Natural killer cell (primary cell): ENCODE data around the gene CCDC78. TPM values are rescaled to one million over a fixed set of nuclear protein-coding genes. Genes with fewer than 3 reads are reported as not detected.
"Not testable (repeated sequence)": the region's sequence is repeated elsewhere in the genome, so short reads cannot be mapped to it uniquely, and the experiment has no call there.

Experiments used
- ATAC-seq, 3 donors: fragments of 150-1000 bp in 2 of 3; fragments of 200-7000 bp in 1 of 3; cut with Tn5 transposase; 1 replicate in 1 of 3; 2 replicates in 2 of 3; pipeline ENCODE4 v1.10.0; 2021; ENCODE audit warnings: mild to moderate bottlenecking in 2 of 3, moderate library complexity in 2 of 3
- DNase-seq, 2 donors: peaks; one replicate each; pipeline versions ENCODE4 v3.0.0 to v3.0.0-alpha.2; 2013 to 2021; ENCODE audit warnings: mixed read lengths in 1 of 2
- H3K27ac ChIP-seq: one replicate; pipeline ENCODE4 v1.5.1; 2013; ENCODE audit warnings: mild to moderate bottlenecking, low read length
- H3K27me3 ChIP-seq: one replicate; pipeline ENCODE4 v1.6.1; 2013; ENCODE audit warnings: low read length; ENCODE audit not compliant: control insufficient read depth, insufficient read depth
- H3K36me3 ChIP-seq: one replicate; pipeline ENCODE4 v1.6.1; 2013; ENCODE audit warnings: low read length; ENCODE audit not compliant: control insufficient read depth, insufficient read depth
- H3K4me1 ChIP-seq: one replicate; pipeline ENCODE4 v1.6.1; 2013; ENCODE audit warnings: low read length; ENCODE audit not compliant: control insufficient read depth, insufficient read depth
- H3K4me3 ChIP-seq: one replicate; pipeline ENCODE4 v1.5.1; 2013; ENCODE audit warnings: low read length
- H3K9me3 ChIP-seq: one replicate; pipeline ENCODE4 v1.6.1; 2013; ENCODE audit warnings: low read length; ENCODE audit not compliant: control insufficient read depth, insufficient read depth
- H3K27ac Mint-ChIP-seq, 2 donors: one replicate each; pipeline ENCODE4 v1.8.0; 2022; ENCODE audit warnings: mild to moderate bottlenecking in 2 of 2, mixed read lengths in 2 of 2, moderate library complexity in 1 of 2
- H3K27me3 Mint-ChIP-seq, 2 donors: one replicate each; pipeline ENCODE4 v1.8.0; 2022; ENCODE audit warnings: low read depth in 2 of 2, mixed read lengths in 2 of 2
- H3K36me3 Mint-ChIP-seq: one replicate; pipeline ENCODE4 v1.8.0; 2022; ENCODE audit warnings: mixed read lengths
- H3K4me1 Mint-ChIP-seq, 2 donors: one replicate each; pipeline ENCODE4 v1.8.0; 2022; ENCODE audit warnings: mixed read lengths in 2 of 2
- H3K4me3 Mint-ChIP-seq: one replicate; pipeline ENCODE4 v1.8.0; 2022; ENCODE audit warnings: mild to moderate bottlenecking, moderate library complexity, mixed read lengths
- H3K9me3 Mint-ChIP-seq, 2 donors: one replicate each; pipeline ENCODE4 v1.8.0; 2022; ENCODE audit warnings: mixed read lengths in 2 of 2
- WGBS: methylation state at CpG from one replicate; pipeline ENCODE4 v1.1.7; 2013; ENCODE audit warnings: missing lambda C conversion rate; ENCODE audit not compliant: insufficient coverage; 5-methylcytosine and 5-hydroxymethylcytosine counted together
- intact Hi-C: fragments of 100-400 bp; cut with micrococcal nuclease; formaldehyde crosslinking; loops from one replicate; pipeline ENCODE4 v1.14.2; 2022
- total RNA-seq, 4 donors: library from RNA; stranded (reverse); fragments of 120-200 nt in 1 of 4; gene quantifications; one replicate each; pipeline versions ENCODE4 v1.2.3 to v1.2.4, GENCODE V29; 2013 to 2022
- TF ChIP-seq, protein P1 (sequence below): fragments of 200-600 bp; IDR thresholded peaks from one replicate; pipeline ENCODE4 v1.8.0; 2022; ENCODE audit warnings: antibody characterized with exemption

Gene CCDC78
- total RNA-seq, 3 donors from 2014 or later (not counting 1 experiment from before 2014, with no cell fraction given), result 6.2 to 10.0 (median 7.7) TPM

DNA sequence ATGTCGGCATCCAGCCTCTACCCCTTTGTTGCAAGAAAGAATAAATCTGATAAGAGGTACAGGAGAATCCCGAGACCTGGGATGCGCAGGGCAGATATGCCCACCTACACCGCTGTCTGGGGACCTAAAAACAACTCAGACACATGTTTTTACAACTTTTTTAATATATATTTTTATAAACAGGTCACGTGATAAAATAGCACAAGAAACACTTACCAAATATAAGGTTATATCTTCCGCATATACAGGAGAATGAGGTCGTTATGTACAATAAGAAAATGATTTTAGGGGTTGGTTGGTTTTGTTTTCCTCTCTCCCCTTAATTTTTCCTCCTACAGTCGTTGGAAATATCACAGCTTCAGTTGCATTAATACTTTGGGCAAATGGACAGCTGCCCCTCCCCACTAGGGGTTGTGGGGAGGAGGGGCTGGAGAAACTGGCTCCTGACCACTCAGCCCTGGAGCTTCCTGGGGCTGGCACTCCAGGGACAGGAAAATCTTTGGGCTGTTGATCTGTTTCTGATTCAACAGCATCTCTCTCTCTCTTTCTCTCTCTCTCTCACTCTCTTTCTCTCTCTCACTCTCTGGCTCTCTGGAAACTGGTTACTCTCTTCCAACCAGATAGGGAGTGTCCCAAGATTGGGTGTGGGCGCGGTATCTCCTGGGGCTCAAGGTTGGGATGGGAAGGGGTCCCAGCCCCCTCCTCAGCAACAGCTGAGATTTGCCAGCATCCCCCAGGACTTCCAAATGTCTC lies 33.7 kb downstream of the CCDC78 start:
- ATAC-seq (no peak), DNase-seq (no peak)
- Mint-ChIP-seq H3K9me3 (no peaks in the 10 kb centered on the region), H3K4me1 (peaks cover 10 to 21% of the 10 kb centered on the region in 2 donors), H3K4me3 (peak overlapping the region; percentile 18), H3K27me3 (peaks cover 0 to 14% of the 10 kb centered on the region in 2 donors), H3K36me3 (no peaks in the 10 kb centered on the region), H3K27ac (no peak overlapping the region)
- 81% methylated on average over 4 of the region's 10 CpGs for WGBS
- Histone ChIP-seq H3K9me3 (no peaks in the 10 kb centered on the region), H3K4me1 (peaks cover 43% of the 10 kb centered on the region), H3K4me3 (no peak overlapping the region), H3K27me3 (peaks cover 30% of the 10 kb centered on the region), H3K36me3 (no peaks in the 10 kb centered on the region), H3K27ac (no peak overlapping the region)
- TF ChIP-seq, protein P1, sequence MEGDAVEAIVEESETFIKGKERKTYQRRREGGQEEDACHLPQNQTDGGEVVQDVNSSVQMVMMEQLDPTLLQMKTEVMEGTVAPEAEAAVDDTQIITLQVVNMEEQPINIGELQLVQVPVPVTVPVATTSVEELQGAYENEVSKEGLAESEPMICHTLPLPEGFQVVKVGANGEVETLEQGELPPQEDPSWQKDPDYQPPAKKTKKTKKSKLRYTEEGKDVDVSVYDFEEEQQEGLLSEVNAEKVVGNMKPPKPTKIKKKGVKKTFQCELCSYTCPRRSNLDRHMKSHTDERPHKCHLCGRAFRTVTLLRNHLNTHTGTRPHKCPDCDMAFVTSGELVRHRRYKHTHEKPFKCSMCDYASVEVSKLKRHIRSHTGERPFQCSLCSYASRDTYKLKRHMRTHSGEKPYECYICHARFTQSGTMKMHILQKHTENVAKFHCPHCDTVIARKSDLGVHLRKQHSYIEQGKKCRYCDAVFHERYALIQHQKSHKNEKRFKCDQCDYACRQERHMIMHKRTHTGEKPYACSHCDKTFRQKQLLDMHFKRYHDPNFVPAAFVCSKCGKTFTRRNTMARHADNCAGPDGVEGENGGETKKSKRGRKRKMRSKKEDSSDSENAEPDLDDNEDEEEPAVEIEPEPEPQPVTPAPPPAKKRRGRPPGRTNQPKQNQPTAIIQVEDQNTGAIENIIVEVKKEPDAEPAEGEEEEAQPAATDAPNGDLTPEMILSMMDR, result no peak
- intact Hi-C loops, result no loop called here

DNA sequence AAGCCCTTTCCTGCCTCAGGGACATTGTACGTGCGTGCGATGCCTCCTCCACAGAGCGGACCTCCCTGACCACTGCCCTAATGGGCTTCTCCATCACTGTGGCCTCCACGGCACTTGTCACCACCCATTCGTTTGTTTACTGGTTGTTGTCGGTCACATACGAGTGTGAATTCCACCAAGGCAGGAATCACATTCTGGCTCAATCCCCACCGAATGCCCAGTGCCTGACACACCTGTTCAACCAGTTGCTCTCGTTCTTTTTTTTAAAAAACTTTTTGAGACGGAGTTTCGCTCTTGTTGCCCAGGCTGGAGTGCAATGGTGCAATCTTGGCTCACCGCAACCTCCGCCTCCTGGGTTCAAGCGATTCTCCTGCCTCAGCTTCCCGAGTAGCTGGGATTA lies 35.0 kb downstream of the CCDC78 start:
- peaks cover 21% of the 10 kb centered on the region for H3K27me3 ChIP-seq
- peaks cover 10 to 22% of the 10 kb centered on the region in 2 donors for H3K4me1 Mint-ChIP-seq
- peak overlapping the region in 1 of 2 donors; percentile 87 for H3K27ac Mint-ChIP-seq
- H3K4me1 ChIP-seq, result peaks cover 42% of the 10 kb centered on the region
- H3K36me3 Mint-ChIP-seq, intact Hi-C loops, ATAC-seq, H3K4me3 ChIP-seq, H3K9me3 ChIP-seq, H3K36me3 ChIP-seq, H3K9me3 Mint-ChIP-seq, H3K27ac ChIP-seq, DNase-seq: not testable (repeated sequence)
- WGBS, result 93% methylated on average over 15 of the region's 16 CpGs
- peak overlapping the region; percentile 53 for H3K4me3 Mint-ChIP-seq
- peaks cover 0 to 11% of the 10 kb centered on the region in 2 donors for H3K27me3 Mint-ChIP-seq

DNA sequence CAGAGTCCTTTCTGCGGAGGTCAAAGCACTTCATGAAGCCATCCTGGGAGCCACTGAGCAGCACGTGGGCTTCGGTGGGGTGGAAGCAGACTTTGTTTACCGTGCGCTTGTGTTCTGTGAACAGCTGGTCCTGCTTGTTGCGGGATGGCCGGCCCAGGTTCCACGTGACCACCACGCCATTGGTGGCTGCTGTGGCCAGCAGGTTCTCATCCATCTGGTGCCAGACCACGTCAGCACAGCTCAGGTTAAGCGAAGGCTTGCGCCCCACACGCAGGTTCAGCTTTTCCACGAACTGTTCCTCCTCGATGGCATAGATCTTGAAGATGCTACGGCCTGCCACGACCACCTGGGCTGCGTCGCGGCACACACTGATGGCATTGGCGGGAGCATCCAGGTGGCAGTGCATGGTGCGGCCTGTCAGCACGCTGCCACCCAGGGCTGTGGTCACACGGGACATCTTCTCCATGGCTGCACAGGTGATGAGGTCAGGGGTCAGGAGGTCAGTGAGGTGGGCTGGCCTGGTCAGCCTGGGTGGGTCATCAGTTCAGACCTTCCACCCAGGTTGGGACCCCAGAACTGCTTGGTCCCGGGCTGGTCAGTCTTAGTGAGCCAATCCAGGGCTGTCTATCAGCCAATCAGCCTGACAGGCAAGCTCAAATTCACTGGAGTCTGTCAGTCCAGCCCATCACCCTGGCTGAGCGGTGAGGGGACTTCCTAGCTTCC lies 36.9 kb downstream of the CCDC78 start:
- peaks cover 6% of the 10 kb centered on the region for H3K27me3 ChIP-seq
- H3K27me3 Mint-ChIP-seq, result peaks cover 0 to 8% of the 10 kb centered on the region in 2 donors
- WGBS, result 87% methylated on average over 26 of the region's 26 CpGs
- peaks cover 6 to 24% of the 10 kb centered on the region in 2 donors for H3K4me1 Mint-ChIP-seq
- H3K4me3 ChIP-seq, result peak overlapping the region; percentile 56
- no peak for DNase-seq
- H3K36me3 Mint-ChIP-seq, result no peaks in the 10 kb centered on the region
- peak overlapping the region; percentile 92 for H3K4me3 Mint-ChIP-seq
- no peaks in the 10 kb centered on the region for H3K9me3 ChIP-seq
- H3K27ac ChIP-seq, result peak overlapping the region; percentile 67
- H3K4me1 ChIP-seq, result peaks cover 42% of the 10 kb centered on the region
- TF ChIP-seq, protein P1, result no peak
- H3K27ac Mint-ChIP-seq, result peak overlapping the region; percentile 83 to 87
- intact Hi-C loops, result no loop called here
- ATAC-seq, result no peak
- peaks cover 4% of the 10 kb centered on the region for H3K36me3 ChIP-seq
- H3K9me3 Mint-ChIP-seq, result no peaks in the 10 kb centered on the region

DNA sequence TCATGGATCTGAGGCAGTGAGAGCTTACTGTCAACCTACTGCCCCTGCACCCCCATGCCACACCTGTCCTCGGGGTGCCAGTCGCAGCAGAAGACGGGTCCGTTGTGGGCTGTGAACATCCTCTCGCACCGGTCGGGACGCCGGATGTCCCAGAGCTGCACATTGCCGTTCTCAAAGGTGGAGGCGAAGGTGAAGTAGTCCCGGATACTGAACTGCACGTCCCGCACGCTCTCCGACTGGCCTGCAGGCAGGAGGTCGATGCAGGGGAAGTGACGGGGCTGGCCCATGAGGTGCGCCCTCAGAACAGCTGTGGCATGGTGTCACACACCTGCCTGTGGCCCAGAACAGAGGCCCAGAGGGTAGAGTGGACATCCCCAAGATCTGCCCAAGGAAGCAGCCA lies 38.7 kb downstream of the CCDC78 start:
- H3K4me3 Mint-ChIP-seq, result no peak overlapping the region
- H3K27ac Mint-ChIP-seq, result no peak overlapping the region
- Histone ChIP-seq H3K27me3 (peaks cover 2% of the 10 kb centered on the region), H3K4me1 (peaks cover 54% of the 10 kb centered on the region), H3K36me3 (peaks cover 8% of the 10 kb centered on the region), H3K9me3 (no peaks in the 10 kb centered on the region), H3K4me3 (no peak overlapping the region), H3K27ac (no peak overlapping the region)
- no peaks in the 10 kb centered on the region for H3K36me3 Mint-ChIP-seq
- TF ChIP-seq, protein P1, result no peak
- peaks cover 6 to 32% of the 10 kb centered on the region in 2 donors for H3K4me1 Mint-ChIP-seq
- WGBS, result 92% methylated on average over 19 of the region's 19 CpGs
- ATAC-seq, result no peak
- no peak for DNase-seq
- intact Hi-C loops, result no loop called here
- peaks cover 0 to 3% of the 10 kb centered on the region in 2 donors for H3K27me3 Mint-ChIP-seq
- no peaks in the 10 kb centered on the region for H3K9me3 Mint-ChIP-seq
